GM12878 (cell line): Measurements from ENCODE around the gene SLC20A1. TPM values are rescaled to one million over a fixed set of nuclear protein-coding genes. Genes with fewer than 3 reads are reported as not detected.

Experiments
- BACH1 ChIP-seq: fragments of 450-650 bp; IDR thresholded peaks from 2 replicates; pipeline ENCODE4 v1.6.1; 2017; ENCODE audit warnings: mild to moderate bottlenecking, borderline replicate concordance
- BRCA1 ChIP-seq: IDR thresholded peaks from 2 replicates; pipeline ENCODE4 v1.6.1; 2011; ENCODE audit warnings: low read depth, low read length, improper control_type of control experiment
- CTCF ChIP-seq, 3 experiments: IDR thresholded peaks in 2 of 3; conservative IDR thresholded peaks in 1 of 3; 2 replicates each; pipeline ENCODE4 v1.5.1; 2011; ENCODE audit warnings: low read depth in 3 of 3, low read length in 3 of 3, mild to moderate bottlenecking in 3 of 3, control low read depth in 2 of 3, moderate library complexity in 2 of 3, inconsistent platforms in 1 of 3, mixed read lengths in 1 of 3; ENCODE audit not compliant: control insufficient read depth in 2 of 3, insufficient read depth in 1 of 3; ENCODE audit errors: extremely low read depth in 1 of 3
- E2F8 ChIP-seq: fragments of 450-650 bp; IDR thresholded peaks from 2 replicates; pipeline ENCODE4 v1.6.1; 2018; ENCODE audit warnings: mild to moderate bottlenecking, low read depth, moderate library complexity; ENCODE audit not compliant: partially characterized antibody
- EGR1 ChIP-seq, 2 experiments: IDR thresholded peaks; 1 replicate in 1 of 2; 2 replicates in 1 of 2; pipeline ENCODE4 v1.6.1; 2011 to 2012; ENCODE audit warnings: low read depth in 2 of 2, low read length in 2 of 2, borderline replicate concordance in 1 of 2, mild to moderate bottlenecking in 1 of 2, moderate library complexity in 1 of 2
- HDAC6 ChIP-seq: fragments of 200-600 bp; sonication (generic); IDR thresholded peaks from one replicate; pipeline ENCODE4 v1.8.0; 2017; ENCODE audit warnings: antibody characterized with exemption; ENCODE audit not compliant: unreplicated experiment
- KDM1A ChIP-seq: fragments of 200-600 bp; sonication (generic); IDR thresholded peaks from 2 replicates; pipeline ENCODE4 v1.6.1; 2016; ENCODE audit warnings: borderline replicate concordance
- LARP7 ChIP-seq: fragments of 450-650 bp; IDR thresholded peaks from 2 replicates; pipeline ENCODE4 v1.6.1; 2017; ENCODE audit warnings: mild to moderate bottlenecking
- MAX ChIP-seq: IDR thresholded peaks from 2 replicates; pipeline ENCODE4 v1.6.1; 2012; ENCODE audit warnings: low read depth, low read length, improper control_type of control experiment
- MXI1 ChIP-seq: fragments of 150-350 bp; IDR thresholded peaks from 2 replicates; pipeline ENCODE4 v1.6.1; 2011; ENCODE audit warnings: low read depth, mild to moderate bottlenecking, inconsistent platforms, low read length, improper control_type of control experiment
- NBN ChIP-seq: fragments of 450-650 bp; IDR thresholded peaks from 2 replicates; pipeline ENCODE4 v1.6.1; 2016
- PML ChIP-seq: IDR thresholded peaks from 2 replicates; pipeline ENCODE4 v1.6.1; 2012; ENCODE audit warnings: low read length, inconsistent platforms
- SMARCA5 ChIP-seq: fragments of 450-650 bp; IDR thresholded peaks from 2 replicates; pipeline ENCODE4 v1.6.1; 2017; ENCODE audit warnings: mild to moderate bottlenecking
- TCF12 ChIP-seq: IDR thresholded peaks from 2 replicates; pipeline ENCODE4 v1.6.1; 2011; ENCODE audit warnings: low read depth, mild to moderate bottlenecking, low read length
- USF2 ChIP-seq: IDR thresholded peaks from 2 replicates; pipeline ENCODE4 v1.6.1; 2011; ENCODE audit warnings: low read depth, low read length, improper control_type of control experiment, borderline replicate concordance
- polyA plus RNA-seq, 11 experiments: library from polyadenylated mRNA; depleted of rRNA in 4 of 11; unstranded in 6 of 11; stranded (reverse) in 5 of 11; fragments of >200 nt; fragmentation: Nextera tagmentation in 4 of 11; fragmentation: Illumina TruSeq in 1 of 11; extraction: Ambion mirVana in 4 of 11; extraction: Trizol in 1 of 11; gene quantifications; 1 replicate in 1 of 11; 2 replicates in 10 of 11; pipeline versions ENCODE4 v1.2.1 to v1.2.3, GENCODE V29; 2011 to 2016; ENCODE audit warnings: inconsistent platforms in 2 of 11, missing spikeins in 2 of 11, low read depth in 1 of 11
- total RNA-seq, 4 experiments: library from RNA; depleted of rRNA in 3 of 4; stranded (reverse); fragments of >200 nt in 3 of 4; fragmentation: Illumina TruSeq in 1 of 4; extraction: Trizol in 1 of 4; gene quantifications; 2 replicates each; pipeline versions ENCODE4 v1.2.1 to v1.2.3, GENCODE V29; 2013 to 2021
- TF ChIP-seq, protein P1 (sequence below): fragments of 450-650 bp; IDR thresholded peaks from 2 replicates; pipeline ENCODE4 v1.6.1; 2017; ENCODE audit warnings: antibody characterized with exemption, mild to moderate bottlenecking, moderate library complexity

Gene SLC20A1
- total and polyA plus RNA-seq, 10 of the 15 experiments (the other 5 are each of a cell fraction or from before 2014, with no cell fraction given), result 21.2 to 59.1 (median 43.2) TPM

- TF ChIP-seq LARP7 (peak; percentile 23; the same call in 1 of the 2 replicates), MXI1 (peak; percentile 88), MAX (peak; percentile 93), E2F8 (no peak), KDM1A (no peak), BRCA1 (peak; percentile 16; the same call in 1 of the 2 replicates), USF2 (peak; percentile 68), CTCF (IDR thresholded peaks at IDR 0.05 in 2 of 3, conservative IDR thresholded peaks at IDR 0.05 in 1 of 3; ENCODE audit: control insufficient read depth in 2 of 3, extremely low read depth in 1 of 3, insufficient read depth in 1 of 3, low read depth in 3 of 3, low read length in 3 of 3) (peak; percentile 42 to 62 (median 52)), HDAC6 (peak; percentile 93), TCF12 (peak; percentile 16; the same call in 1 of the 2 replicates), NBN (peak; percentile 65; the same call in 1 of the 2 replicates), PML (peak; percentile 97), EGR1 (IDR thresholded peaks at IDR 0.05; ENCODE audit: borderline replicate concordance in 1 of 2, low read depth in 2 of 2, low read length in 2 of 2) (peak in 1 of 2 experiments; percentile 33; a peak in 1 of 3 replicates), SMARCA5 (peak; percentile 48; the same call in 1 of the 2 replicates), BACH1 (no peak; the same call in 1 of the 2 replicates)
- TF ChIP-seq, protein P1, sequence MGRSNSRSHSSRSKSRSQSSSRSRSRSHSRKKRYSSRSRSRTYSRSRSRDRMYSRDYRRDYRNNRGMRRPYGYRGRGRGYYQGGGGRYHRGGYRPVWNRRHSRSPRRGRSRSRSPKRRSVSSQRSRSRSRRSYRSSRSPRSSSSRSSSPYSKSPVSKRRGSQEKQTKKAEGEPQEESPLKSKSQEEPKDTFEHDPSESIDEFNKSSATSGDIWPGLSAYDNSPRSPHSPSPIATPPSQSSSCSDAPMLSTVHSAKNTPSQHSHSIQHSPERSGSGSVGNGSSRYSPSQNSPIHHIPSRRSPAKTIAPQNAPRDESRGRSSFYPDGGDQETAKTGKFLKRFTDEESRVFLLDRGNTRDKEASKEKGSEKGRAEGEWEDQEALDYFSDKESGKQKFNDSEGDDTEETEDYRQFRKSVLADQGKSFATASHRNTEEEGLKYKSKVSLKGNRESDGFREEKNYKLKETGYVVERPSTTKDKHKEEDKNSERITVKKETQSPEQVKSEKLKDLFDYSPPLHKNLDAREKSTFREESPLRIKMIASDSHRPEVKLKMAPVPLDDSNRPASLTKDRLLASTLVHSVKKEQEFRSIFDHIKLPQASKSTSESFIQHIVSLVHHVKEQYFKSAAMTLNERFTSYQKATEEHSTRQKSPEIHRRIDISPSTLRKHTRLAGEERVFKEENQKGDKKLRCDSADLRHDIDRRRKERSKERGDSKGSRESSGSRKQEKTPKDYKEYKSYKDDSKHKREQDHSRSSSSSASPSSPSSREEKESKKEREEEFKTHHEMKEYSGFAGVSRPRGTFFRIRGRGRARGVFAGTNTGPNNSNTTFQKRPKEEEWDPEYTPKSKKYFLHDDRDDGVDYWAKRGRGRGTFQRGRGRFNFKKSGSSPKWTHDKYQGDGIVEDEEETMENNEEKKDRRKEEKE, result no peak
These were observed at the start of gene SLC20A1 (continued) for GRCh38 chr2:112645310-112646101.
